ENCODE data around the gene ATP10A. TPM values are rescaled to one million over a fixed set of nuclear protein-coding genes. Genes with fewer than 3 reads are reported as not detected.

Gene ATP10A
- polyA plus RNA-seq, 1 experiment = 3.5 TPM

DNA sequence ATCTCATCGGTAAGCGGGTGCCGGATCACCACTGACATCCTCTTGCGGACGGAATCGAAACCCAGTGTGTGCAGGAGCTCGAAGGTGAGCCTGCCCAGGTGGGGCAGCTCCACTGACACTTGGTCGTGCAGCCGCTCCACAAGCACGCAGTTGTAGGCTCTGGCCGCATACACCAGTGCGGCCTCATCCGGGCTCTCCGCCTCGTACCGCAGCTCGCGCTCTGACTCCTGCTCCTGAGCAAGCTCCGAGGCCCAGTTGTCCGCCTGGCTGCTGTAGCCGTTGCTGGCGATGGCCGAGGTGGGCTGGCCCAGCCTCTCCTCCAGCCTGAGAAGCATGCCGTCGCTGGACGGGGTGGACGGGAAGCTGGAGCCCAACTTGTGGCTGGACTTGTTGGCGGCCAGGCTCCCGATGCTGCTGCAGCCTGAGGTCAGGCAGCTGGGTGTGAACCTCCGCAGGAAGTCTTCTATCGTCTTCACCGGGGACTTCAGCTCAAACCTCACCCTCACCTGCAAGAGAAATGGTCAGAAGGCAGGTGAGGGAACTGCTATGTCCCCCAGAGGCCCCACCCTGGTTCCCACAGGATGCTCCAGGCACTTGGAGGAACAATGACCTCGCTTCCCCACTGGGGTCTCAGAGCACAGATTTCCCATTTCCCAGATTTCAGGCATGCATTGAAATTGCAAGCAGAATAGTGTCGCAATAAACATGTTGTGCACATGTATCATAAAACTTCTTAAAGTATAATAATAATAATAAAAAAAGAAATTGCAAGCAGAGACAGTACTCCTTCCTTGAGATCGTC lies 149.2 kb downstream of the ATP10A start:
- no peak overlapping the region for H3K4me3 ChIP-seq (ENCODE audit: low read depth, low read length)
- H3K27me3 ChIP-seq (ENCODE audit: control insufficient read depth, insufficient read depth, low read length) = no peaks in the 10 kb centered on the region
- no peak overlapping the region for H3K27ac ChIP-seq (ENCODE audit: low read depth, low read length)
- CTCF ChIA-PET = no interaction called here
- POLR2A ChIA-PET = no interaction called here
- TF ChIP-seq, protein P1, sequence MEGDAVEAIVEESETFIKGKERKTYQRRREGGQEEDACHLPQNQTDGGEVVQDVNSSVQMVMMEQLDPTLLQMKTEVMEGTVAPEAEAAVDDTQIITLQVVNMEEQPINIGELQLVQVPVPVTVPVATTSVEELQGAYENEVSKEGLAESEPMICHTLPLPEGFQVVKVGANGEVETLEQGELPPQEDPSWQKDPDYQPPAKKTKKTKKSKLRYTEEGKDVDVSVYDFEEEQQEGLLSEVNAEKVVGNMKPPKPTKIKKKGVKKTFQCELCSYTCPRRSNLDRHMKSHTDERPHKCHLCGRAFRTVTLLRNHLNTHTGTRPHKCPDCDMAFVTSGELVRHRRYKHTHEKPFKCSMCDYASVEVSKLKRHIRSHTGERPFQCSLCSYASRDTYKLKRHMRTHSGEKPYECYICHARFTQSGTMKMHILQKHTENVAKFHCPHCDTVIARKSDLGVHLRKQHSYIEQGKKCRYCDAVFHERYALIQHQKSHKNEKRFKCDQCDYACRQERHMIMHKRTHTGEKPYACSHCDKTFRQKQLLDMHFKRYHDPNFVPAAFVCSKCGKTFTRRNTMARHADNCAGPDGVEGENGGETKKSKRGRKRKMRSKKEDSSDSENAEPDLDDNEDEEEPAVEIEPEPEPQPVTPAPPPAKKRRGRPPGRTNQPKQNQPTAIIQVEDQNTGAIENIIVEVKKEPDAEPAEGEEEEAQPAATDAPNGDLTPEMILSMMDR (IDR thresholded peaks at IDR 0.05; ENCODE audit: low read depth, low read length) = no peak
- no peaks in the 10 kb centered on the region; the same call in 1 of the 2 replicates for H3K9me3 ChIP-seq (ENCODE audit: control insufficient read depth, insufficient read depth, low read length)
- no peak for DNase-seq (ENCODE audit: low read depth, low spot score)

DNA sequence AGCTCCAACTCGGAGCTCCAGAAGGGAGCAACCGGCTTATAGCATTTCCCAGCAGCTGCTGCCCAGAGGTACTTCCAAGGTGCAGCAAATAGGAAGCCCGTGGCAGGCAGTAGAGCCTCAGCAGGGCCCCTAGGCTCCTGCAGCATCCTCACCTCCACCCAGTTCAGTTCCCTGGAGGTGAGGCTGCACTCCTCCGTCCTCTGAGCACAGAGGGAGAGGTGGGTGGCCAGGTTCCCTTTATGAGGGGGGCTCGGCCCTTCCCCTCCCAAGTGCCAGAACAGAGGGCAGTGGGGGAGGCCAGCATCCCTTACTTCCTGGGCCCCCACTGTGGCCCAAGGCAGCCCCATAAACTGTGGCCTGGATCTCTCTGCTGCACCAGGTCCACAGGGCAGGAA lies 150.2 kb downstream of the ATP10A start:
- TF ChIP-seq, protein P1 (IDR thresholded peaks at IDR 0.05; ENCODE audit: low read depth, low read length) = no peak
- no peaks in the 10 kb centered on the region; the same call in 1 of the 2 replicates for H3K9me3 ChIP-seq (ENCODE audit: control insufficient read depth, insufficient read depth, low read length)
- no peaks in the 10 kb centered on the region for H3K27me3 ChIP-seq (ENCODE audit: control insufficient read depth, insufficient read depth, low read length)
- no peak overlapping the region for H3K27ac ChIP-seq (ENCODE audit: low read depth, low read length)
- ChIA-PET CTCF (no interaction called here), POLR2A (no interaction called here)
- no peak overlapping the region for H3K4me3 ChIP-seq (ENCODE audit: low read depth, low read length)
- no peak for DNase-seq (ENCODE audit: low read depth, low spot score)

DNA sequence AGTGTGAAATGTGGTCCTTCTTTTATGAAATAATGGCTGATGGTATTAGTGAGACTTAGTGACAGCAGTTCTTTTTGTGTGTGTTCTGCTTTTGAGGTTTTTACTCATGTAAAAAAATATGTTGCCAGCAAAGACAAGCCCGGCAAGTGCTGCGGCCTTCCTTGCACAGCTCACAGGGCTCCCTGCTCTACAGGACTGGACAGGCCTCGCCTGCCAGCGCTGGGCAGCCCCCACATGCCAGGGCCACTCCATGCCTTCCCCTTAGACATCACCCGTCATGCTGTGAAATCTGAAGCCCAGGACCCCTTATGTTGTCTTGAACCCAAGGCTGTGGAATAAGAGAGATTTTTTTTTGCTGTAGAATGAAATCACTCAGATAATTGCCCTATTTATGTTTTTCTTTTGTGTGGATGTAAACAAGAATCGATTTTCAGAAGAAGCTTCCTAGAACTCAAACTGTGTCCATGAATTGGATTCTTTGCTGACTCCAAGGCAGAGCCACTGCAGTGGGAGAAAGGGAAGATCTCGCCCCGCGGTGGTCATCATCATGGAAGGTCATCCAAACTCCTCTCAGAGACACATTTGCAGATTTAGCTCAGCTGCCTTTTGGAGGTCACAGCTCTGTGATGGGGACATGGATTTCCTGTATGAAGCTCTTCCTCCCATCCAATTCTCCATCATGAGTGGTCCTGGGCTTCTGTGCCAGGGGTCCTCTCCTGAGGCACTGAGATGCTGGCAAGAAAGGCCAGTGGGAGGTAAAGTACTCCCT lies 150.8 kb downstream of the ATP10A start:
- CTCF ChIA-PET = no interaction called here
- TF ChIP-seq, protein P1 (IDR thresholded peaks at IDR 0.05; ENCODE audit: low read depth, low read length) = no peak
- Histone ChIP-seq H3K27ac (ENCODE audit: low read depth, low read length) (no peak overlapping the region), H3K27me3 (ENCODE audit: control insufficient read depth, insufficient read depth, low read length) (no peaks in the 10 kb centered on the region), H3K4me3 (ENCODE audit: low read depth, low read length) (no peak overlapping the region), H3K9me3 (ENCODE audit: control insufficient read depth, insufficient read depth, low read length) (no peaks in the 10 kb centered on the region; the same call in 1 of the 2 replicates)
- POLR2A ChIA-PET = no interaction called here
- DNase-seq (ENCODE audit: low read depth, low spot score) = no peak

DNA sequence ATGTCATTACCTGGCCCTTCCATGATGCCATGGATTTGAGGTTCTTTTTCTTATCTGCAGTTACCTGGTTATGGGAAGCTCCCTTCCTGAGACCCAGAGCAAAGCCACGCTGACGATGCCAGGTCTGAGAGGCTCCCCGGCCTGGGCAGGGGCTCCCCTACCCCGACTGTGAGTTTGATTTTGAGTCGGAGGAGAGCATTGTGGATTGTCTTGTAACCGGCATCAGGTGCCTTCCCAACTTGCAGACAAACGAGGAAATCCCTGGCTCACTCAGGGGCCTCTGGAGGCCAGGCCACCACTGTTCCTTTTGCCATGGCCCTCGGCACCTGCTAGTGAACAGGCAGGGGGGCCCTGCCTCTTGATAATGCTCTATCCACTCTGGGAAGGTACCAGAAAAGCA lies 151.4 kb downstream of the ATP10A start:
- DNase-seq (ENCODE audit: low read depth, low spot score) = no peak
- Histone ChIP-seq H3K27me3 (ENCODE audit: control insufficient read depth, insufficient read depth, low read length) (no peaks in the 10 kb centered on the region), H3K27ac (ENCODE audit: low read depth, low read length) (no peak overlapping the region), H3K4me3 (ENCODE audit: low read depth, low read length) (no peak overlapping the region), H3K9me3 (ENCODE audit: control insufficient read depth, insufficient read depth, low read length) (no peaks in the 10 kb centered on the region; the same call in 1 of the 2 replicates)
- TF ChIP-seq, protein P1 (IDR thresholded peaks at IDR 0.05; ENCODE audit: low read depth, low read length) = no peak
- ChIA-PET POLR2A (no interaction called here), CTCF (no interaction called here)

DNA sequence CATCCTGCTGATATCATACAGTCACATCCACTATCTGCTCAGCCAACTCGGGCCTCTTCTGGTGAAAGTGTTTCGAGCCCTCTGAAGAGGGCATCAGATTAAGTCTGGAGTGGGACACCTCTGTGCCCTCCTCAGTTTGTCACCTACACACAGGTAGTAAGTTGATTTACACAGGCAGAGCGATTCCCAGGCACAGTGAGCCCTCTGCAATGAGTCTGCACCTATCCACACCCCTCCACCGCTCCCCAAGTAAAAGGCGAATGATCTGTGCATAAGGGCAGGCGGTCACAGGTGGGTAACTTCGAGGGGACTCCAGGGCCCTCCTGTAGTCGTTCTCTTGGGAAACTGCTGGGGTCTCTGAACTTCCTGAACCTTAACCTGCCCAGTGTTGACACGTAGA lies 152.0 kb downstream of the ATP10A start:
- Histone ChIP-seq H3K9me3 (ENCODE audit: control insufficient read depth, insufficient read depth, low read length) (no peaks in the 10 kb centered on the region; the same call in 1 of the 2 replicates), H3K4me3 (ENCODE audit: low read depth, low read length) (no peak overlapping the region), H3K27me3 (ENCODE audit: control insufficient read depth, insufficient read depth, low read length) (no peaks in the 10 kb centered on the region), H3K27ac (ENCODE audit: low read depth, low read length) (no peak overlapping the region)
- DNase-seq (ENCODE audit: low read depth, low spot score) = no peak
- TF ChIP-seq, protein P1 (IDR thresholded peaks at IDR 0.05; ENCODE audit: low read depth, low read length) = no peak
- POLR2A ChIA-PET = no interaction called here
- CTCF ChIA-PET = interaction anchor here (1.9 kb wide), 1 partner anchor 30 kb away, joined by 5 read pairs; no protein-coding TSS in a partner anchor

Measured in AG04450 (cell line).